GM23338 (cell line): ENCODE results near the gene PTGS1. TPM values are rescaled to one million over a fixed set of nuclear protein-coding genes. Genes with fewer than 3 reads are reported as not detected.

Experiments
- ATAC-seq: fragments of 200-7000 bp; cut with Tn5 transposase; 3 replicates; pipeline ENCODE4 v1.9.1; 2020
- DNase-seq: peaks from one replicate; pipeline ENCODE4 v3.0.0-alpha.2; 2015; ENCODE audit warnings: low spot score
- H2AFZ ChIP-seq: fragments of 200-600 bp; sonication (generic); 2 replicates; pipeline ENCODE4 v1.8.0; 2016; ENCODE audit warnings: antibody characterized with exemption, mild to moderate bottlenecking, moderate library complexity
- H3F3A ChIP-seq: fragments of 200-600 bp; sonication (generic); replicated peaks from 2 replicates; pipeline ENCODE4 v1.8.0; 2017; ENCODE audit warnings: antibody characterized with exemption, mixed run types, low read depth
- H3K27ac ChIP-seq: fragments of 200-600 bp; sonication (generic); 2 replicates; pipeline ENCODE4 v1.6.1; 2016; ENCODE audit warnings: low read depth
- H3K27me3 ChIP-seq: fragments of 200-600 bp; sonication (generic); 2 replicates; pipeline ENCODE4 v1.8.0; 2016; ENCODE audit warnings: mild to moderate bottlenecking, mixed run types, moderate library complexity; ENCODE audit not compliant: insufficient read depth
- H3K36me3 ChIP-seq: fragments of 200-600 bp; sonication (generic); 2 replicates; pipeline ENCODE4 v1.8.0; 2016; ENCODE audit warnings: mild to moderate bottlenecking; ENCODE audit not compliant: insufficient read depth
- H3K4me1 ChIP-seq: fragments of 200-600 bp; sonication (generic); 2 replicates; pipeline ENCODE4 v1.8.0; 2016; ENCODE audit warnings: mild to moderate bottlenecking, moderate library complexity; ENCODE audit not compliant: insufficient read depth
- H3K4me2 ChIP-seq: fragments of 200-600 bp; sonication (generic); 2 replicates; pipeline ENCODE4 v1.7.1; 2017; ENCODE audit warnings: mixed run types
- H3K4me3 ChIP-seq: fragments of 200-600 bp; sonication (generic); 2 replicates; pipeline ENCODE4 v1.6.1; 2016; ENCODE audit warnings: mixed run types
- H3K79me2 ChIP-seq: fragments of 200-600 bp; sonication (generic); replicated peaks from 2 replicates; pipeline ENCODE4 v1.8.0; 2017; ENCODE audit warnings: mild to moderate bottlenecking; ENCODE audit not compliant: insufficient read depth
- H3K9me2 ChIP-seq: fragments of 200-600 bp; sonication (generic); 2 replicates; pipeline ENCODE4 v1.8.0; 2017; ENCODE audit not compliant: insufficient read depth
- H4K20me1 ChIP-seq: fragments of 200-600 bp; sonication (generic); replicated peaks from 2 replicates; pipeline ENCODE4 v1.8.0; 2017; ENCODE audit warnings: mild to moderate bottlenecking; ENCODE audit not compliant: insufficient read depth
- H3K27ac Mint-ChIP-seq: 2 replicates; pipeline ENCODE4 v1.8.0; 2020; ENCODE audit warnings: inconsistent platforms, mild to moderate bottlenecking, moderate library complexity, mixed read lengths
- H3K27me3 Mint-ChIP-seq: 3 replicates; pipeline ENCODE4 v1.8.0; 2022; ENCODE audit warnings: low read depth, mild to moderate bottlenecking, moderate library complexity, mixed read lengths, inconsistent platforms; ENCODE audit not compliant: insufficient read depth, poor library complexity
- H3K36me3 Mint-ChIP-seq: 3 replicates; pipeline ENCODE4 v1.8.0; 2021; ENCODE audit warnings: low read depth, mild to moderate bottlenecking, inconsistent platforms, moderate library complexity, mixed read lengths
- H3K4me1 Mint-ChIP-seq: 3 replicates; pipeline ENCODE4 v1.8.0; 2020; ENCODE audit warnings: mild to moderate bottlenecking, inconsistent platforms, mixed read lengths
- H3K4me3 Mint-ChIP-seq: 3 replicates; pipeline ENCODE4 v1.8.0; 2021; ENCODE audit warnings: moderate library complexity, mild to moderate bottlenecking, inconsistent platforms, mixed read lengths
- H3K9me3 Mint-ChIP-seq: 3 replicates; pipeline ENCODE4 v1.8.0; 2020; ENCODE audit warnings: moderate library complexity, mild to moderate bottlenecking, inconsistent platforms, mixed read lengths
- CREB1 ChIP-seq: fragments of 250-450 bp; sonication (Bioruptor Pico); IDR thresholded peaks from 2 replicates; pipeline ENCODE4 v1.5.0; 2020; ENCODE audit warnings: low read depth, mild to moderate bottlenecking, moderate library complexity
- EZH2 ChIP-seq: fragments of 200-600 bp; sonication (generic); IDR thresholded peaks from one replicate; pipeline ENCODE4 v1.8.0; 2017; ENCODE audit warnings: antibody characterized with exemption, mild to moderate bottlenecking, low read depth; ENCODE audit not compliant: unreplicated experiment
- EZH2phosphoT487 ChIP-seq: fragments of 200-600 bp; sonication (generic); IDR thresholded peaks from one replicate; pipeline ENCODE4 v1.8.1; 2018; ENCODE audit warnings: antibody characterized with exemption; ENCODE audit not compliant: unreplicated experiment
- JUNB ChIP-seq: IDR thresholded peaks from one replicate; pipeline ENCODE4 v1.6.1; 2016; ENCODE audit warnings: antibody characterized with exemption; ENCODE audit not compliant: unreplicated experiment
- NANOG ChIP-seq: IDR thresholded peaks from 2 replicates; pipeline ENCODE4 v1.6.1; 2016; ENCODE audit warnings: antibody characterized with exemption, borderline replicate concordance
- POLR2AphosphoS5 ChIP-seq: IDR thresholded peaks from 2 replicates; pipeline ENCODE4 v1.6.1; 2016; ENCODE audit warnings: antibody characterized with exemption, low read depth
- STAT1 ChIP-seq: IDR thresholded peaks from one replicate; pipeline ENCODE4 v1.6.1; 2016; ENCODE audit warnings: antibody characterized with exemption; ENCODE audit not compliant: unreplicated experiment
- ZNF114 ChIP-seq: fragments of 250-450 bp; sonication (Bioruptor Pico); IDR thresholded peaks from 2 replicates; pipeline ENCODE4 v1.5.0; 2020; ENCODE audit warnings: mild to moderate bottlenecking, moderate library complexity
- ZNF331 ChIP-seq: fragments of 250-450 bp; sonication (Bioruptor Pico); IDR thresholded peaks from 2 replicates; pipeline ENCODE4 v1.5.0; 2020; ENCODE audit warnings: low read depth, mild to moderate bottlenecking, moderate library complexity
- polyA plus RNA-seq: library from polyadenylated mRNA; unstranded; fragments of >200 nt; fragmentation: Nextera tagmentation; extraction: Ambion mirVana; gene quantifications from 2 replicates; pipeline ENCODE4 v1.2.1, GENCODE V29; 2016
- total RNA-seq: library from RNA; depleted of rRNA; stranded (reverse); fragments of >200 nt; shearing (Covaris generic); gene quantifications from 2 replicates; pipeline ENCODE4 v1.2.3, GENCODE V29; 2014
- TF ChIP-seq, protein P1 (sequence below): IDR thresholded peaks from 2 replicates; pipeline ENCODE4 v1.6.1; 2016; ENCODE audit warnings: antibody characterized with exemption
- TF ChIP-seq, protein P2 (sequence below): fragments of 250-450 bp; sonication (Bioruptor Pico); IDR thresholded peaks from 2 replicates; pipeline ENCODE4 v1.5.0; 2020; ENCODE audit warnings: mild to moderate bottlenecking, moderate library complexity
- TF ChIP-seq, protein P3 (sequence below), 2 experiments: fragments of 200-600 bp in 1 of 2; sonication (generic) in 1 of 2; conservative IDR thresholded peaks; 2 replicates each; pipeline versions ENCODE4 v1.5.1 to v1.6.1; 2016 to 2017; ENCODE audit warnings: antibody characterized with exemption in 2 of 2, low read depth in 2 of 2, mild to moderate bottlenecking in 2 of 2, moderate library complexity in 1 of 2
- TF ChIP-seq, protein P4 (sequence below): IDR thresholded peaks from one replicate; pipeline ENCODE4 v1.6.1; 2018; ENCODE audit warnings: antibody characterized with exemption; ENCODE audit not compliant: unreplicated experiment

Gene PTGS1
- total and polyA plus RNA-seq, 2 experiments from 2014 or later = 0.48 to 1.3 TPM

DNA sequence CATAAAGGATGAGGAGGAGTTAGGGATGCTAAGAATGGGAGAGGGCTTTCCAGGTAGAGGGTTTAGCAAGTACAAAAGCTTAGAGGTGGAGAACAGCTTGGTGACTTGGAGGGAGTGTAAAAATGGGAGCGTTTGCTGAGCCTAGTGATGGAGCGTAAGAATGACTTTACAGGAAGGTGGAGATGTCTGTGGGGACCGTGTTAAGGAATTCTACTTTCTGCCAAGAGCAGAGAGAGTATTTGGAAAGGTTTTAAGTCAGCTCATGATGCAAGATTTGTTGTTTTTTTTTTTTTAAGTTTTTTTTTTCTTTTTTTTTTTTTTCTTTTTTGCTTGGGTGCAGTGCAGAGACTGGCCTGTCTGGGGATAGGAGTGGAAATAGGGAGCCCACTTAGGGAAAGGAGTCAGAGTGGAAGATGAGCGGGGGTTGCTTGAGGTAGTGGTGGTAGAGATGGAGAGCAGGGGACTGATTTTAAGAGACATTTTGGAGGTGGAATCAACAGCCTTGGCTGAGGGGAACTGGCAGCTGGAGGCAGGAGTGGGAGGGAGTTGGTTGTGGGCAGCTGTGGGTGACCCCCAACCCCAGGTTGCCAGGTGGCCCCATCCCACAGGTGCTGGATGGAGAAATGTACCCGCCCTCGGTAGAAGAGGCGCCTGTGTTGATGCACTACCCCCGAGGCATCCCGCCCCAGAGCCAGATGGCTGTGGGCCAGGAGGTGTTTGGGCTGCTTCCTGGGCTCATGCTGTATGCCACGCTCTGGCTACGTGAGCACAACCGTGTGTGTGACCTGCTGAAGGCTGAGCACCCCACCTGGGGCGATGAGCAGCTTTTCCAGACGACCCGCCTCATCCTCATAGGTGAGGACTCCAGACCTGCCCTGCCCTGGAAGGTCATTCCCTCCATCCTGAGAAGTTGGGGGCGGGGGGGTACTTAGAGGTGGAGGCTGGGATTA, 12.4 kb downstream of the PTGS1 start:
- H3K4me3 ChIP-seq = no peak overlapping the region
- H2AFZ ChIP-seq = no peak overlapping the region
- ATAC-seq (no peak), DNase-seq (no peak)
- H3K36me3 ChIP-seq = no peaks in the 10 kb centered on the region
- peaks cover 1% of the 10 kb centered on the region for H3K27me3 Mint-ChIP-seq
- no peak overlapping the region for H3K4me3 Mint-ChIP-seq
- H4K20me1 ChIP-seq = no peaks in the 10 kb centered on the region
- peaks cover 3% of the 10 kb centered on the region; the same call in 2 of the 3 replicates for H3K9me3 Mint-ChIP-seq
- H3K27me3 ChIP-seq = no peaks in the 10 kb centered on the region
- H3K36me3 Mint-ChIP-seq = no peaks in the 10 kb centered on the region; the same call in 1 of the 3 replicates
- TF ChIP-seq EZH2phosphoT487 (no peak), ZNF331 (CRISPR knock-in tag) (no peak), NANOG (no peak), EZH2 (no peak), ZNF114 (CRISPR knock-in tag) (no peak), STAT1 (no peak), CREB1 (CRISPR knock-in tag) (no peak), JUNB (no peak), POLR2AphosphoS5 (no peak)
- TF ChIP-seq, protein P1, sequence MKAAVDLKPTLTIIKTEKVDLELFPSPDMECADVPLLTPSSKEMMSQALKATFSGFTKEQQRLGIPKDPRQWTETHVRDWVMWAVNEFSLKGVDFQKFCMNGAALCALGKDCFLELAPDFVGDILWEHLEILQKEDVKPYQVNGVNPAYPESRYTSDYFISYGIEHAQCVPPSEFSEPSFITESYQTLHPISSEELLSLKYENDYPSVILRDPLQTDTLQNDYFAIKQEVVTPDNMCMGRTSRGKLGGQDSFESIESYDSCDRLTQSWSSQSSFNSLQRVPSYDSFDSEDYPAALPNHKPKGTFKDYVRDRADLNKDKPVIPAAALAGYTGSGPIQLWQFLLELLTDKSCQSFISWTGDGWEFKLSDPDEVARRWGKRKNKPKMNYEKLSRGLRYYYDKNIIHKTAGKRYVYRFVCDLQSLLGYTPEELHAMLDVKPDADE = no peak
- TF ChIP-seq, protein P2, sequence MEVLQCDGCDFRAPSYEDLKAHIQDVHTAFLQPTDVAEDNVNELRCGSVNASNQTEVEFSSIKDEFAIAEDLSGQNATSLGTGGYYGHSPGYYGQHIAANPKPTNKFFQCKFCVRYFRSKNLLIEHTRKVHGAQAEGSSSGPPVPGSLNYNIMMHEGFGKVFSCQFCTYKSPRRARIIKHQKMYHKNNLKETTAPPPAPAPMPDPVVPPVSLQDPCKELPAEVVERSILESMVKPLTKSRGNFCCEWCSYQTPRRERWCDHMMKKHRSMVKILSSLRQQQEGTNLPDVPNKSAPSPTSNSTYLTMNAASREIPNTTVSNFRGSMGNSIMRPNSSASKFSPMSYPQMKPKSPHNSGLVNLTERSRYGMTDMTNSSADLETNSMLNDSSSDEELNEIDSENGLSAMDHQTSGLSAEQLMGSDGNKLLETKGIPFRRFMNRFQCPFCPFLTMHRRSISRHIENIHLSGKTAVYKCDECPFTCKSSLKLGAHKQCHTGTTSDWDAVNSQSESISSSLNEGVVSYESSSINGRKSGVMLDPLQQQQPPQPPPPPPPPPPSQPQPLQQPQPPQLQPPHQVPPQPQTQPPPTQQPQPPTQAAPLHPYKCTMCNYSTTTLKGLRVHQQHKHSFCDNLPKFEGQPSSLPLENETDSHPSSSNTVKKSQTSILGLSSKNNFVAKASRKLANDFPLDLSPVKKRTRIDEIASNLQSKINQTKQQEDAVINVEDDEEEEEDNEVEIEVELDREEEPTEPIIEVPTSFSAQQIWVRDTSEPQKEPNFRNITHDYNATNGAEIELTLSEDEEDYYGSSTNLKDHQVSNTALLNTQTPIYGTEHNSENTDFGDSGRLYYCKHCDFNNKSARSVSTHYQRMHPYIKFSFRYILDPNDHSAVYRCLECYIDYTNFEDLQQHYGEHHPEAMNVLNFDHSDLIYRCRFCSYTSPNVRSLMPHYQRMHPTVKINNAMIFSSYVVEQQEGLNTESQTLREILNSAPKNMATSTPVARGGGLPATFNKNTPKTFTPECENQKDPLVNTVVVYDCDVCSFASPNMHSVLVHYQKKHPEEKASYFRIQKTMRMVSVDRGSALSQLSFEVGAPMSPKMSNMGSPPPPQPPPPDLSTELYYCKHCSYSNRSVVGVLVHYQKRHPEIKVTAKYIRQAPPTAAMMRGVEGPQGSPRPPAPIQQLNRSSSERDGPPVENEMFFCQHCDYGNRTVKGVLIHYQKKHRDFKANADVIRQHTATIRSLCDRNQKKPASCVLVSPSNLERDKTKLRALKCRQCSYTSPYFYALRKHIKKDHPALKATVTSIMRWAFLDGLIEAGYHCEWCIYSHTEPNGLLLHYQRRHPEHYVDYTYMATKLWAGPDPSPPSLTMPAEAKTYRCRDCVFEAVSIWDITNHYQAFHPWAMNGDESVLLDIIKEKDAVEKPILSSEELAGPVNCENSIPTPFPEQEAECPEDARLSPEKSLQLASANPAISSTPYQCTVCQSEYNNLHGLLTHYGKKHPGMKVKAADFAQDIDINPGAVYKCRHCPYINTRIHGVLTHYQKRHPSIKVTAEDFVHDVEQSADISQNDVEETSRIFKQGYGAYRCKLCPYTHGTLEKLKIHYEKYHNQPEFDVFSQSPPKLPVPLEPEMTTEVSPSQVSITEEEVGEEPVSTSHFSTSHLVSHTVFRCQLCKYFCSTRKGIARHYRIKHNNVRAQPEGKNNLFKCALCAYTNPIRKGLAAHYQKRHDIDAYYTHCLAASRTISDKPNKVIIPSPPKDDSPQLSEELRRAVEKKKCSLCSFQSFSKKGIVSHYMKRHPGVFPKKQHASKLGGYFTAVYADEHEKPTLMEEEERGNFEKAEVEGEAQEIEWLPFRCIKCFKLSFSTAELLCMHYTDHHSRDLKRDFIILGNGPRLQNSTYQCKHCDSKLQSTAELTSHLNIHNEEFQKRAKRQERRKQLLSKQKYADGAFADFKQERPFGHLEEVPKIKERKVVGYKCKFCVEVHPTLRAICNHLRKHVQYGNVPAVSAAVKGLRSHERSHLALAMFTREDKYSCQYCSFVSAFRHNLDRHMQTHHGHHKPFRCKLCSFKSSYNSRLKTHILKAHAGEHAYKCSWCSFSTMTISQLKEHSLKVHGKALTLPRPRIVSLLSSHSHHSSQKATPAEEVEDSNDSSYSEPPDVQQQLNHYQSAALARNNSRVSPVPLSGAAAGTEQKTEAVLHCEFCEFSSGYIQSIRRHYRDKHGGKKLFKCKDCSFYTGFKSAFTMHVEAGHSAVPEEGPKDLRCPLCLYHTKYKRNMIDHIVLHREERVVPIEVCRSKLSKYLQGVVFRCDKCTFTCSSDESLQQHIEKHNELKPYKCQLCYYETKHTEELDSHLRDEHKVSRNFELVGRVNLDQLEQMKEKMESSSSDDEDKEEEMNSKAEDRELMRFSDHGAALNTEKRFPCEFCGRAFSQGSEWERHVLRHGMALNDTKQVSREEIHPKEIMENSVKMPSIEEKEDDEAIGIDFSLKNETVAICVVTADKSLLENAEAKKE = no peak
- TF ChIP-seq, protein P3, sequence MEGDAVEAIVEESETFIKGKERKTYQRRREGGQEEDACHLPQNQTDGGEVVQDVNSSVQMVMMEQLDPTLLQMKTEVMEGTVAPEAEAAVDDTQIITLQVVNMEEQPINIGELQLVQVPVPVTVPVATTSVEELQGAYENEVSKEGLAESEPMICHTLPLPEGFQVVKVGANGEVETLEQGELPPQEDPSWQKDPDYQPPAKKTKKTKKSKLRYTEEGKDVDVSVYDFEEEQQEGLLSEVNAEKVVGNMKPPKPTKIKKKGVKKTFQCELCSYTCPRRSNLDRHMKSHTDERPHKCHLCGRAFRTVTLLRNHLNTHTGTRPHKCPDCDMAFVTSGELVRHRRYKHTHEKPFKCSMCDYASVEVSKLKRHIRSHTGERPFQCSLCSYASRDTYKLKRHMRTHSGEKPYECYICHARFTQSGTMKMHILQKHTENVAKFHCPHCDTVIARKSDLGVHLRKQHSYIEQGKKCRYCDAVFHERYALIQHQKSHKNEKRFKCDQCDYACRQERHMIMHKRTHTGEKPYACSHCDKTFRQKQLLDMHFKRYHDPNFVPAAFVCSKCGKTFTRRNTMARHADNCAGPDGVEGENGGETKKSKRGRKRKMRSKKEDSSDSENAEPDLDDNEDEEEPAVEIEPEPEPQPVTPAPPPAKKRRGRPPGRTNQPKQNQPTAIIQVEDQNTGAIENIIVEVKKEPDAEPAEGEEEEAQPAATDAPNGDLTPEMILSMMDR (conservative IDR thresholded peaks at IDR 0.05; ENCODE audit: low read depth in 2 of 2) = no peak
- TF ChIP-seq, protein P4, sequence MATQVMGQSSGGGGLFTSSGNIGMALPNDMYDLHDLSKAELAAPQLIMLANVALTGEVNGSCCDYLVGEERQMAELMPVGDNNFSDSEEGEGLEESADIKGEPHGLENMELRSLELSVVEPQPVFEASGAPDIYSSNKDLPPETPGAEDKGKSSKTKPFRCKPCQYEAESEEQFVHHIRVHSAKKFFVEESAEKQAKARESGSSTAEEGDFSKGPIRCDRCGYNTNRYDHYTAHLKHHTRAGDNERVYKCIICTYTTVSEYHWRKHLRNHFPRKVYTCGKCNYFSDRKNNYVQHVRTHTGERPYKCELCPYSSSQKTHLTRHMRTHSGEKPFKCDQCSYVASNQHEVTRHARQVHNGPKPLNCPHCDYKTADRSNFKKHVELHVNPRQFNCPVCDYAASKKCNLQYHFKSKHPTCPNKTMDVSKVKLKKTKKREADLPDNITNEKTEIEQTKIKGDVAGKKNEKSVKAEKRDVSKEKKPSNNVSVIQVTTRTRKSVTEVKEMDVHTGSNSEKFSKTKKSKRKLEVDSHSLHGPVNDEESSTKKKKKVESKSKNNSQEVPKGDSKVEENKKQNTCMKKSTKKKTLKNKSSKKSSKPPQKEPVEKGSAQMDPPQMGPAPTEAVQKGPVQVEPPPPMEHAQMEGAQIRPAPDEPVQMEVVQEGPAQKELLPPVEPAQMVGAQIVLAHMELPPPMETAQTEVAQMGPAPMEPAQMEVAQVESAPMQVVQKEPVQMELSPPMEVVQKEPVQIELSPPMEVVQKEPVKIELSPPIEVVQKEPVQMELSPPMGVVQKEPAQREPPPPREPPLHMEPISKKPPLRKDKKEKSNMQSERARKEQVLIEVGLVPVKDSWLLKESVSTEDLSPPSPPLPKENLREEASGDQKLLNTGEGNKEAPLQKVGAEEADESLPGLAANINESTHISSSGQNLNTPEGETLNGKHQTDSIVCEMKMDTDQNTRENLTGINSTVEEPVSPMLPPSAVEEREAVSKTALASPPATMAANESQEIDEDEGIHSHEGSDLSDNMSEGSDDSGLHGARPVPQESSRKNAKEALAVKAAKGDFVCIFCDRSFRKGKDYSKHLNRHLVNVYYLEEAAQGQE = no peak
- H3K9me2 ChIP-seq = no peaks in the 10 kb centered on the region
- no peaks in the 10 kb centered on the region for H3K4me1 ChIP-seq
- H3K79me2 ChIP-seq = no peaks in the 10 kb centered on the region
- H3K27ac ChIP-seq = no peak overlapping the region
- no peaks in the 10 kb centered on the region for H3F3A ChIP-seq
- H3K4me2 ChIP-seq = no peak overlapping the region
- H3K27ac Mint-ChIP-seq = no peak overlapping the region
- H3K4me1 Mint-ChIP-seq = peaks cover 3% of the 10 kb centered on the region; the same call in 1 of the 3 replicates
